HCT116 (cell line): Measurements from ENCODE around the gene TMEM121B. TPM values are rescaled to one million over a fixed set of nuclear protein-coding genes. Genes with fewer than 3 reads are reported as not detected.

Experiments used
- ATAC-seq: fragments of 200-7000 bp; cut with Tn5 transposase; 2 replicates; pipeline ENCODE4 v1.9.1; 2020; ENCODE audit warnings: mild to moderate bottlenecking, moderate library complexity
- BruUV-seq: library from RNA; stranded (reverse); fragments of 400-500 nt; replicated peaks from 2 replicates; lab custom pipeline; 2021; lab: Mats Ljungman, UMichigan
- CTCF ChIA-PET: fragments of 300-600 bp; sonication (Branson Sonifier 250); formaldehyde crosslinking; loops from one replicate; lab custom pipeline; 2021; ENCODE audit warnings: antibody characterized with exemption; lab: Charles Lee
- POLR2A ChIA-PET: fragments of 300-600, 350-600 bp; sonication (Branson Sonifier 250); formaldehyde crosslinking; loops from one replicate; lab custom pipeline; 2021; ENCODE audit warnings: antibody characterized with exemption; lab: Charles Lee
- RAD21 ChIA-PET, 2 experiments: fragments of 300-600 bp; sonication (Branson Sonifier 250); formaldehyde crosslinking; loops; one replicate each; lab custom pipeline; 2023; ENCODE audit warnings: low total read pairs in 2 of 2; ENCODE audit not compliant: uncharacterized antibody in 2 of 2, unreplicated experiment in 2 of 2, low non-redundant PET in 1 of 2; lab: Charles Lee
- DNase-seq: peaks from one replicate; pipeline ENCODE4 v3.0.0-alpha.2; 2010; ENCODE audit warnings: low read depth, low spot score
- H2AFZ ChIP-seq: fragments of 200-600 bp; shearing (Covaris generic), sonication (generic); 2 replicates; pipeline ENCODE4 v1.6.1; 2017; ENCODE audit warnings: low read depth, mixed run types, mixed read lengths, antibody characterized with exemption, low read length; ENCODE audit not compliant: poor library complexity, severe bottlenecking
- H3K27ac ChIP-seq: 2 replicates; pipeline ENCODE4 v1.5.1; 2012; ENCODE audit warnings: low read depth, low read length
- H3K27me3 ChIP-seq: fragments of 200-600 bp; sonication (generic); 2 replicates; pipeline ENCODE4 v1.6.1; 2016; ENCODE audit warnings: mixed run types, low read length, mixed read lengths; ENCODE audit not compliant: insufficient read depth
- H3K36me3 ChIP-seq, 2 experiments: fragments of 200-500 bp in 1 of 2; fragments of 200-600 bp in 1 of 2; sonication (Bioruptor generic) in 1 of 2; sonication (generic) in 1 of 2; 2 replicates each; pipeline versions ENCODE4 v1.5.1 to v1.6.1; 2014 to 2016; ENCODE audit warnings: low read length in 2 of 2, inconsistent platforms in 1 of 2, mixed read lengths in 1 of 2, mixed run types in 1 of 2; ENCODE audit not compliant: insufficient read depth in 2 of 2, control insufficient read depth in 1 of 2
- H3K4me1 ChIP-seq, 2 experiments: fragments of 200-600 bp in 1 of 2; sonication (generic) in 1 of 2; 2 replicates each; pipeline versions ENCODE4 v1.5.1 to v1.6.1; 2012 to 2017; ENCODE audit warnings: low read length in 2 of 2, inconsistent platforms in 1 of 2, mild to moderate bottlenecking in 1 of 2, mixed read lengths in 1 of 2, mixed run types in 1 of 2, moderate library complexity in 1 of 2; ENCODE audit not compliant: insufficient read depth in 2 of 2, control insufficient read depth in 1 of 2
- H3K4me2 ChIP-seq: fragments of 200-600 bp; sonication (generic); 2 replicates; pipeline ENCODE4 v1.6.1; 2017; ENCODE audit warnings: mixed run types, low read length, mixed read lengths
- H3K4me3 ChIP-seq, 2 experiments: fragments of 200-600 bp in 1 of 2; sonication (generic) in 1 of 2; replicated peaks in 1 of 2; 2 replicates each; pipeline ENCODE4 v1.5.1; 2011 to 2016; ENCODE audit warnings: low read length in 2 of 2, control low read depth in 1 of 2, low read depth in 1 of 2, mild to moderate bottlenecking in 1 of 2, mixed read lengths in 1 of 2, mixed run types in 1 of 2
- H3K79me2 ChIP-seq: fragments of 200-600 bp; sonication (generic); 2 replicates; pipeline ENCODE4 v1.6.1; 2017; ENCODE audit warnings: mild to moderate bottlenecking, mixed run types, low read length, moderate library complexity, mixed read lengths; ENCODE audit not compliant: insufficient read depth
- H3K9ac ChIP-seq: fragments of 200-600 bp; sonication (generic); 2 replicates; pipeline ENCODE4 v1.6.1; 2016; ENCODE audit warnings: low read length, mixed read lengths
- H3K9me2 ChIP-seq: fragments of 200-600 bp; sonication (generic), shearing (Covaris generic); 2 replicates; pipeline ENCODE4 v1.6.1; 2017; ENCODE audit warnings: mixed run types, mild to moderate bottlenecking, moderate library complexity; ENCODE audit not compliant: insufficient read depth
- H3K9me3 ChIP-seq, 2 experiments: fragments of 200-500 bp in 1 of 2; fragments of 200-600 bp in 1 of 2; sonication (Bioruptor generic) in 1 of 2; sonication (generic) in 1 of 2; 2 replicates each; pipeline ENCODE4 v1.6.1; 2014 to 2017; ENCODE audit warnings: low read length in 2 of 2, mixed read lengths in 2 of 2, inconsistent platforms in 1 of 2, low read depth in 1 of 2, mild to moderate bottlenecking in 1 of 2, mixed run types in 1 of 2, moderate library complexity in 1 of 2; ENCODE audit not compliant: control insufficient read depth in 1 of 2, insufficient read depth in 1 of 2
- H4K20me1 ChIP-seq: fragments of 200-600 bp; sonication (generic), shearing (Covaris generic); 2 replicates; pipeline ENCODE4 v1.6.1; 2017; ENCODE audit warnings: mixed run types, mild to moderate bottlenecking, moderate library complexity; ENCODE audit not compliant: insufficient read depth
- CBX3 ChIP-seq: IDR thresholded peaks from 2 replicates; pipeline ENCODE4 v1.6.1; 2012; ENCODE audit warnings: low read depth
- CEBPB ChIP-seq: IDR thresholded peaks from 2 replicates; pipeline ENCODE4 v1.6.1; 2012; ENCODE audit warnings: low read depth
- EGR1 ChIP-seq: IDR thresholded peaks from 2 replicates; pipeline ENCODE4 v1.6.1; 2012; ENCODE audit warnings: low read depth
- ELF1 ChIP-seq: IDR thresholded peaks from 2 replicates; pipeline ENCODE4 v1.6.1; 2012; ENCODE audit warnings: low read depth, borderline replicate concordance
- EZH2 ChIP-seq: fragments of 200-600 bp; sonication (generic); IDR thresholded peaks from 2 replicates; pipeline ENCODE4 v1.6.1; 2017; ENCODE audit warnings: antibody characterized with exemption, mixed run types
- EZH2phosphoT487 ChIP-seq: fragments of 200-600 bp; IDR thresholded peaks from 2 replicates; pipeline ENCODE4 v1.6.1; 2018; ENCODE audit warnings: antibody characterized with exemption, borderline replicate concordance
- FOSL1 ChIP-seq: IDR thresholded peaks from 2 replicates; pipeline ENCODE4 v1.6.1; 2012; ENCODE audit warnings: low read depth
- JUND ChIP-seq: IDR thresholded peaks from 2 replicates; pipeline ENCODE4 v1.6.1; 2012
- POLR2A ChIP-seq: IDR thresholded peaks from 2 replicates; pipeline ENCODE4 v1.7.0; 2011; ENCODE audit warnings: borderline replicate concordance; ENCODE audit not compliant: insufficient read depth, insufficient read length; ENCODE audit errors: extremely low read depth
- POLR2AphosphoS5 ChIP-seq: IDR thresholded peaks from 2 replicates; pipeline ENCODE4 v1.6.1; 2011; ENCODE audit warnings: mild to moderate bottlenecking, low read depth, low read length, moderate library complexity
- RAD21 ChIP-seq: IDR thresholded peaks from 2 replicates; pipeline ENCODE4 v1.6.1; 2012; ENCODE audit warnings: low read depth, mild to moderate bottlenecking
- SIN3A ChIP-seq: IDR thresholded peaks from 2 replicates; pipeline ENCODE4 v1.6.1; 2012; ENCODE audit warnings: low read depth
- SP1 ChIP-seq: IDR thresholded peaks from 2 replicates; pipeline ENCODE4 v1.6.1; 2012; ENCODE audit warnings: low read depth
- SRF ChIP-seq: IDR thresholded peaks from 2 replicates; pipeline ENCODE4 v1.6.1; 2012; ENCODE audit warnings: low read depth
- TCF7L2 ChIP-seq: IDR thresholded peaks from 2 replicates; pipeline ENCODE4 v1.7.0; 2011; ENCODE audit warnings: borderline replicate concordance, inconsistent platforms; ENCODE audit not compliant: insufficient read depth, insufficient read length; ENCODE audit errors: extremely low read depth
- ZFX ChIP-seq: fragments of 450-650 bp; IDR thresholded peaks from 2 replicates; pipeline ENCODE4 v1.6.1; 2017
- intact Hi-C: fragments of 100-400 bp; cut with micrococcal nuclease; formaldehyde crosslinking; loops from 2 replicates; pipeline ENCODE4 v1.10.0; 2022
- total RNA-seq: library from RNA; stranded (reverse); gene quantifications from one replicate; pipeline ENCODE4 v1.2.1, GENCODE V29; 2021; ENCODE audit not compliant: unreplicated experiment
- TF ChIP-seq, protein P1 (sequence below): IDR thresholded peaks from 2 replicates; pipeline ENCODE4 v1.6.1; 2011; ENCODE audit warnings: mild to moderate bottlenecking, low read length, moderate library complexity; ENCODE audit not compliant: insufficient replicate concordance; ENCODE audit errors: extremely low read depth
- TF ChIP-seq, protein P2 (sequence below): IDR thresholded peaks from 2 replicates; pipeline ENCODE4 v1.6.1; 2012
- TF ChIP-seq, protein P3 (sequence below): IDR thresholded peaks from 2 replicates; pipeline ENCODE4 v1.6.1; 2012; ENCODE audit warnings: low read depth

Gene TMEM121B
- total RNA-seq, 1 experiment from 2014 or later, result 0.57 TPM

DNA sequence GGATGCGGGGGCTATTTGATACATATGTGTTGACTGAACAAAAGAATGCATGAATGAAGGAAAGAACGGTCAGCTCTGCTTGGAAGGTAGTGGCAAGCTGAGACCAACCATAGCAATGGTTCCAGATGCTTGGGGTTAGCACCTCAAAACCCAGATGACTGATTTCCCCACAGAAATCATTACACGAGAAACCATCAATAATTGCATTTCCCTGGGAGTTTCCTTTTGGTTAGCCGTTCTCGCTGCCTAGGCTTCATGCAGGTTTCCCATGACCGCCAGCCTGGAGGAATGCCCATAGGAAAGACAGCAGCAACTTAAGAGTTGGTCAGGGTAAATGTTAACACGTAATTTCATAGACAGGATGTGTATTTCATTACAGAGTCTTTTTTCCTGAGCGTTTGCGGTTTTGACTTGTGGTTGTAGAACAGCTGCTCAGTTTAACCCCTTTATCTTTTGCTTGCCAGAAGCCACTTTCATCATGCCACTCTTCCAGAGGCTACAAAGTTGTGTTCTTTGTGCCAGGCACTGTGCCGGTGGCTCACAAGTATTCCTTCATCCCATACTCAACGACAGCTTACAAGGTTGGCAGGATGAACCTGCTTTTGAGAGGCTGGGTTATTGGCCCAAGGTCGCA, 33.5 kb downstream of the TMEM121B start:
- ChIA-PET CTCF (interaction anchor here (1.4 kb wide), 2 partner anchors 84 to 414 kb away, joined by 4 to 7 read pairs; no protein-coding TSS in a partner anchor), POLR2A (no interaction called here), RAD21 (no interaction called here)
- Histone ChIP-seq H4K20me1 (no peaks in the 10 kb centered on the region), H3K9me3 (no peaks in the 10 kb centered on the region), H3K4me1 (peaks cover 10 to 20% of the 10 kb centered on the region in 2 experiments; a peak in 3 of 4 replicates), H3K9ac (no peak overlapping the region), H3K36me3 (no peaks in the 10 kb centered on the region; a peak in 1 of 4 replicates), H3K9me2 (no peaks in the 10 kb centered on the region), H3K4me2 (no peak overlapping the region), H3K27ac (no peak overlapping the region)
- DNase-seq, result no peak
- ATAC-seq, result no peak
- BruUV-seq, result no TSS peak
- TF ChIP-seq RAD21 (no peak), EGR1 (no peak), TCF7L2 (no peak), JUND (no peak), EZH2phosphoT487 (no peak), SRF (no peak), FOSL1 (no peak), CBX3 (no peak), POLR2AphosphoS5 (no peak), CEBPB (no peak), ELF1 (no peak), ZFX (no peak), SIN3A (no peak), POLR2A (no peak), EZH2 (no peak), SP1 (no peak)
- TF ChIP-seq, protein P1, sequence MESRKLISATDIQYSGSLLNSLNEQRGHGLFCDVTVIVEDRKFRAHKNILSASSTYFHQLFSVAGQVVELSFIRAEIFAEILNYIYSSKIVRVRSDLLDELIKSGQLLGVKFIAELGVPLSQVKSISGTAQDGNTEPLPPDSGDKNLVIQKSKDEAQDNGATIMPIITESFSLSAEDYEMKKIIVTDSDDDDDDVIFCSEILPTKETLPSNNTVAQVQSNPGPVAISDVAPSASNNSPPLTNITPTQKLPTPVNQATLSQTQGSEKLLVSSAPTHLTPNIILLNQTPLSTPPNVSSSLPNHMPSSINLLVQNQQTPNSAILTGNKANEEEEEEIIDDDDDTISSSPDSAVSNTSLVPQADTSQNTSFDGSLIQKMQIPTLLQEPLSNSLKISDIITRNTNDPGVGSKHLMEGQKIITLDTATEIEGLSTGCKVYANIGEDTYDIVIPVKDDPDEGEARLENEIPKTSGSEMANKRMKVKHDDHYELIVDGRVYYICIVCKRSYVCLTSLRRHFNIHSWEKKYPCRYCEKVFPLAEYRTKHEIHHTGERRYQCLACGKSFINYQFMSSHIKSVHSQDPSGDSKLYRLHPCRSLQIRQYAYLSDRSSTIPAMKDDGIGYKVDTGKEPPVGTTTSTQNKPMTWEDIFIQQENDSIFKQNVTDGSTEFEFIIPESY, result no peak
- TF ChIP-seq, protein P2, sequence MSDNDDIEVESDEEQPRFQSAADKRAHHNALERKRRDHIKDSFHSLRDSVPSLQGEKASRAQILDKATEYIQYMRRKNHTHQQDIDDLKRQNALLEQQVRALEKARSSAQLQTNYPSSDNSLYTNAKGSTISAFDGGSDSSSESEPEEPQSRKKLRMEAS, result no peak
- TF ChIP-seq, protein P3, sequence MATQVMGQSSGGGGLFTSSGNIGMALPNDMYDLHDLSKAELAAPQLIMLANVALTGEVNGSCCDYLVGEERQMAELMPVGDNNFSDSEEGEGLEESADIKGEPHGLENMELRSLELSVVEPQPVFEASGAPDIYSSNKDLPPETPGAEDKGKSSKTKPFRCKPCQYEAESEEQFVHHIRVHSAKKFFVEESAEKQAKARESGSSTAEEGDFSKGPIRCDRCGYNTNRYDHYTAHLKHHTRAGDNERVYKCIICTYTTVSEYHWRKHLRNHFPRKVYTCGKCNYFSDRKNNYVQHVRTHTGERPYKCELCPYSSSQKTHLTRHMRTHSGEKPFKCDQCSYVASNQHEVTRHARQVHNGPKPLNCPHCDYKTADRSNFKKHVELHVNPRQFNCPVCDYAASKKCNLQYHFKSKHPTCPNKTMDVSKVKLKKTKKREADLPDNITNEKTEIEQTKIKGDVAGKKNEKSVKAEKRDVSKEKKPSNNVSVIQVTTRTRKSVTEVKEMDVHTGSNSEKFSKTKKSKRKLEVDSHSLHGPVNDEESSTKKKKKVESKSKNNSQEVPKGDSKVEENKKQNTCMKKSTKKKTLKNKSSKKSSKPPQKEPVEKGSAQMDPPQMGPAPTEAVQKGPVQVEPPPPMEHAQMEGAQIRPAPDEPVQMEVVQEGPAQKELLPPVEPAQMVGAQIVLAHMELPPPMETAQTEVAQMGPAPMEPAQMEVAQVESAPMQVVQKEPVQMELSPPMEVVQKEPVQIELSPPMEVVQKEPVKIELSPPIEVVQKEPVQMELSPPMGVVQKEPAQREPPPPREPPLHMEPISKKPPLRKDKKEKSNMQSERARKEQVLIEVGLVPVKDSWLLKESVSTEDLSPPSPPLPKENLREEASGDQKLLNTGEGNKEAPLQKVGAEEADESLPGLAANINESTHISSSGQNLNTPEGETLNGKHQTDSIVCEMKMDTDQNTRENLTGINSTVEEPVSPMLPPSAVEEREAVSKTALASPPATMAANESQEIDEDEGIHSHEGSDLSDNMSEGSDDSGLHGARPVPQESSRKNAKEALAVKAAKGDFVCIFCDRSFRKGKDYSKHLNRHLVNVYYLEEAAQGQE, result no peak
- TF ChIP-seq, all 23 proteins: peak for 0
- Histone ChIP-seq H3K27me3 (no peaks in the 10 kb centered on the region), H3K4me3 (no peak overlapping the region), H3K79me2 (peaks cover 55% of the 10 kb centered on the region), H2AFZ (no peak overlapping the region)
- intact Hi-C loops, result no loop called here
